HG03460 (cell line): ENCODE results near the gene DUSP28.
"Not testable (repeated sequence)": the region's sequence is repeated elsewhere in the genome, so short reads cannot be mapped to it uniquely, and the experiment has no call there.

Source experiments
- ATAC-seq: cut with Tn5 transposase; IDR thresholded peaks from one replicate; pipeline ENCODE4 v1.9.1; 2021; ENCODE audit not compliant: unreplicated experiment

DUSP28 gene

DNA sequence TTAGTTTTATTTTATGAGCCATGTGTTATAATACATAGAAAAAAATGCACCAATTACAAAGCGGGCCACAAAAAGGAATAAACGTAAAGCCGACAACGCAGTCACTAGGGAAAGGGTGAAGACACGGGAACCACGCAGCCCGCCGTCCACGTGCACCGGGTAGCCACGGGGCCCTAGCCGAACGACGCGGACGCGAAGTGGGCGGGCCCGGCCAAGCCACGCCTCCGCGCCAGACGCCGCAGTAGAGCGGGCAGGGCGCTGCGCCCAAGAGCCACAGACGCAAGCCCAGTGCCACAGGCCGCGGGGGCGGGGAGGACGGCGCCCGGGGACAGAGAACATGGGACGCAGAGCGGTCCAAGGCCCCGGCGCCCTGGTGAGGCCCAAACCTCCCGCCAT, at the start of gene DUSP28:
Gene DUSP28 (plus strand): TSS at position 274 of the 396 bp plus-strand sequence. CDS start 328 bp downstream, outside the sequence.
- peak; percentile 57 for ATAC-seq

- ATAC-seq, result no peak
These were observed 49.5 kb upstream of the DUSP28 start for GRCh38 chr2:240510513-240511210.

DNA sequence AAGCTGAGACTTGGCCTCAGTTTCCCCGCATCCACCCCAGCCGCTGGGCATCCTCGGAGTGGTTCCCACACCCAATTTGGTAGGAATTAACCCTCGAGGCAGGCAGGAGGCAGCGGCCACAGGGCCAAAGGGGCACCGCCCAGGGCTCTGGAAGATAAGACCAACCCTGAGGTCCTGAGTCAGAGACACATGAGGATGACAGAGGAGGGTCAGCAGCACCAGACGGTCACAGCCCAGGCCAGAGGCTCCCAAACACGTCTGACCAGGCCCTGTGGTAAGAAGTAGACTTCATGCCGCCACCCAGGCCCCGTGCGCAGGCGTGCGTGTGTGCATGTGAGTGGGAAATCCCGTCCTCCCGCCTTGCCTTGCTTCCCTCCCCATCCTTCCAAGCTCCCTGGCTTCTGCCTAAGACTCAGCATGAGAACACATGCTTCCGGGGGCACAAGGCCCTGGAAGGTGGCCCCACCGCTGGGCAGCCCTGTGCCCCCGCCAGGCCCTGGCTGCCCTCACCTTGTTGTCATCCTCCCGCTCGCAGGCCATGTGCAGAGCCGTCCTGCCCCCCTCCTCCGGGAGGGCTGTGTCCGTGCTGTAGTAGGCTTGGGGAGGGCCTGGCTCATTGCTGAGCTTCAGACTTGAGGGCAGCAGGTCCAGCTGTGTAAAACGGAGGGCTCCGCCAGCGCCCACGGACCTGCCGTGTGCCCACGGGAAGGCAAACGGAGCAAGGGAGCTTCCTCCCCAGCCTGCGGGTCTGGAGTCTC, 48.6 kb upstream of the DUSP28 start:
- no peak for ATAC-seq

DNA sequence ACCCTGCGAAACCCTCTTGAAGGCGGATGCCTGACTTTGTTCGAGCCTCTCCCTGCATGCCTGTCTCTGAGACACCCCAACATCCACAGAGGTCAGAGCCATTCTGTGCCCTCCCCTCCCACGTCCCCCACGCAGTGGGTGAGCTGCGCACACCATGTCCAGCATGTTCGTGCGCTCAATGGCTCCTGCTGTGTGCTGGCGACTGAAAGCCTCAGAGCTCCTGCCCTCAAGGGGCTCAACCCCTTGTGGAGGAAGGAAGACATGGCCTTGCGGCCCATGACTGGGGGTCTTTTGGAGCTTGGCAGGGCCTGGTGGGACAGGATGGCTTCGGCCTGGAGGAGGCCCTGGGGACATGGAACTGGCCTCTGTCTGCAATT, 48.1 kb upstream of the DUSP28 start:
- no peak for ATAC-seq

- no peak for ATAC-seq
These were observed 47.3 kb upstream of the DUSP28 start for GRCh38 chr2:240512666-240513535.

- peak; percentile 86 for ATAC-seq
These were observed 46.4 kb upstream of the DUSP28 start for GRCh38 chr2:240513549-240514287.

GRCh38 chr2:240514631-240515030, 45.5 kb upstream of the DUSP28 start:
- peak; percentile 12 for ATAC-seq

- ATAC-seq, result no peak
These were observed 42.8 kb upstream of the DUSP28 start for GRCh38 chr2:240517342-240517741.

DNA sequence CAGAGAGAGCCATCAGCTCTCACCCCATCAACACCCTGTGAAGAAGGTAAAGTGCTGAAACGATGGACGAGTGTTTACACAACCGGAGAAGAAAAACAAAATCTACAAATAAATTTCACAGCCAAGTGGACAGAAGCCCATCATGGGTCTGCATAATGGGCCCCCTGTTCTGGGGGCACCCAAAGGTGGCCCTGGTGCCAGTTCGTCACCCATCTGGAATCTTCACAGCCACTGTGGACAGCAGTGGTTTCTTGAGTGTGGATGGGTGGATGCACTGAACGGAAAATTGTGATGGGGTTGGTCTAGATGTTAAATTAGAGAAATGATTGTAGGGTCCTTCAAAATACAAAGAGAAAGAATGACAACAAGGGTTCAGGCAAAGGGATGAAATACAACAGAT, 41.2 kb upstream of the DUSP28 start:
- ATAC-seq, result no peak

DNA sequence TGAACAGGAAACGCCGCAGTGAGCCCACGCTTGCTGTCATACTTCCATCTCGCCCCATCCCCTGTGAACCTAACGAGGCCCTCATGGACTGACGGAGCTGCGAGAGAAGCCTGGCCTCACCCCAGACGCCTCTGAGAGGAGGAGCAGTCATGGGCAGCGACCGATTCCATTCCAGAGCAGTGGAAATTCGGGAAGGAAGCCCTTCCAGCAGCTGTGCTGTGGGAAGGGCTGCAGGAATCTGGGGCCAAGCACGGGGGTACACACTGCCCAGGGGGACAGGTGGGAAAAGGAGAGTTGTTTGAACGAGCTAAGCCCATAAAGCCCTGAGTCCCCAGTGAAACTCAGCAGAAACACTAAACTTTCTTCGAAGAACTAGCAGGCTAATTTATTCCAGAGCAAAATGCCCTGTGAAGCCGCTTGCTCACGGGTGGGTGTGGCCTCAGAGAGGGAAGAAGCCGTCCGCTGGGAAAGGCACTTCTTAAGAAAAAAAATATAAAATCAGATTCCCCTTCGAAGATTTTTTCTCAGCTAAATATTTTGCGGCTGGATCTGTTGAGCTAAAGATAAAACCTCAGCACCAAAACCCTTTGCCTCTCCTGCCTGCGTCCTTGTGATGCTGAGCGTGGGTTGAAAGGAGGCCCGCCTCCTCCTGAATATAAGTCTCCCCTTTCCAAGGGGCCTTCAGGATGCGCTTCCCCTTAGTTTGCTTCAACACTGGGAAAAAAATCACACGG, 40.6 kb upstream of the DUSP28 start:
- no peak for ATAC-seq

DNA sequence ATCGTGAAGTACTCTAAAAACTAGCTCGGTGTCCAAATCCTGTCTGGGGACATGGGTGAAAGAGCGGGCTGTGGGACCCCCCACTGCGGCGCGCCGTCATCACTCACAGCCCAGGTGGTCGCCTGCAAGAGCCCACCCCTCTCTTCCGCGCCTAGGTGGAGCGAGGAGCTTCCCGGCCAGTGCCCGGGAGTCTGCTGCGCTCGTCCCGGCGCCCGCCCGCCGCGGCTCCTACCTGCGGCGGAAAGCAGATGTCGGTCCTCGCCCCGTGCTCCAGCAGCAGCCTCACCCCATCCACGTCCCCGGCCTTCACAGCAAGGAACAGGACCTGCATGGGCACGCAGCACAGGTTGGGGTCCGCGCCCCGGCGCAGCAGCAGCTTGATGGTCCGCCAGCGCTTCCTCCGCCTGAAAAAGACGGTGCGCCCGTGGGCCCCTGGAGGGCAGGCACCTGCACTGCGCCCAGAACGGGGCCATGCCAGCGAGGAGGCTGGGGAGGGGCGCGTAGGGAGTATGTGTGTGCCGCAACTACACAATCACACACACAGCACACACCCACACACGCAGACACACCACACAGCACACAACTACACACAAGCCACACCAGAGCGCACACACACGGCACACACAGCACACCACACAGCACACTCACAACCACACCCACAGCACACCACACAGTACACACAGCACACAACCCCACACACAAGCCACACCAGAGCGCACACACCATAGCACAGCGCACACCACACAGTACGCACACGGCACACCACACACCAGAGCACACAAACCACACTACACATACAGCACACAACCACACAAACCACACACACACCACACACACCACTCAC, 39.8 kb upstream of the DUSP28 start:
- no peak for ATAC-seq

DNA sequence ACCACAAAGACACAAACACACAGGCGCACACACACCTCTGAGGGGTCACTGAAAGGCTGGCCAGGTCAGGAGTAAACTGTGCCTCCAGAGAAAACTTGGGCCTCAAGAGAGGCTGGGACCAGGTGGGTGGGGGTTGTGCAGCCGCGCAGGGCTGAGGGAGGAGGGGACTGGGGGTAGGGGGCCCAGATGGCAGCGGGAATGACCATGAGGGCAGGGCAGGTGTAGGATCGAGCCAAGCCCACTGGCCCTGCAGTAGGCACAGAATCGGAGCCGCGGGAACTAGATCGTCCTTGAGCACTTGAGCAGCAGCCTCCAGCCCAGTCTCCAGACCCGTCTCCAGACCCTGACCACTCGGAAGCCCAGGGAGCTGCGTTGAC, 39.2 kb upstream of the DUSP28 start:
- ATAC-seq, result no peak

DNA sequence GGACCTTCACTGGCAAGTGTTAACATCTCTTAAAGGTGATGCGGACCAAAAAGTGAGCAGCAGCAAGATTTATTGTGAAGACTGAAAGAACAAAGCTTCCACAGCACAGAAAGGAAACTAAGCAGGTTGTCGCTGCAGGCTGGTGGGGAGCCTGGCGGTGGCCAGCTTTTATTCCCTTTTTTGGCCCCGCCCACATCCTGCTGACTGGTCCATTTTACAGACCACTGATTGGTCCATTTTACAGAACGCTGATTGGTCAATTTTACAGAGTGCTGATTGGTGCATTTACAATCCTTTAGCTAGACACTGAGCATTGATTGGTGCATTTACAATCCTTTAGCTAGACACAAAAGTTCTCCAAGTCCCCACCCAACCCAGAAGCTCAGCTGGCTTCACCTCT, 38.3 kb upstream of the DUSP28 start:
- not testable (repeated sequence) for ATAC-seq

DNA sequence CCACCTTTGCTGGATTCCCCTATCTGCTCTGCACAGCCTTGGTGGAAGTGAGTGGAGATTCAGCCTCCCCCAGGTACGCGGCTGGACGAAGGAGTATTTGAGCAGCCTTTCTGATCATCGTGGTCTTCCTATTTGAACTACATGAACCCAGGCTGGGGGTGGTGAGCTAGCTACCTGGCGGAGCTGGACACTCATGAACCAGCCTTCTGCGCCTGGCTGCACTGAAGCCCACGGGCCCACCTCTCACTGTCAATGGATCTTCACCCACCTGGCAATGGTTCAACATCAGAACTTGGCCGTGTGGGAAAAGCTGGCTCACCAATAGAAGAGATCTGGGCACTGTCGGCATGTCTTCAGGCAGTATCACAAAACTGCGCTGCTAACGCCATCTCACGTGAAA, 37.8 kb upstream of the DUSP28 start:
- no peak for ATAC-seq

GRCh38 chr2:240523451-240524281, 36.5 kb upstream of the DUSP28 start:
- no peak for ATAC-seq

GRCh38 chr2:240524963-240525718, 35.0 kb upstream of the DUSP28 start:
- ATAC-seq, result no peak

DNA sequence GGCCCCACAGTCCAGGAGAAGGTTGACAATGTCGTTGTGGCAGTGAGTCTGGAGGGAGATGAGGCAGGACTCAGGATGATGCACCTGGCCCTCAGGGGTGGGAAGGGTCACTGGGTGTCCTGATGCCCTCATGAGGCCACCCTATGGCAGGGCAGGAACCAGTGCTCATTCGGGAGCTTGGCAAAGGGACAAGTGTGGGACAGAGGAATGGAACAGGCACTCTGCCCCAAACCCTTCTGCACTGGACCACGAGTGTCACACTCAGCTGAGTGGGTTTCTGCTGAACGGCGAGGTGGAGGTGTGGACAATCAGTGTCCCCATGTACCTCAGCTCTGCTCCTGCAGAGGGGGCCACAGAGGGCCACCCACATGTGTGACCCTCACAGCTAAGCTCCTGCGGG, 34.4 kb upstream of the DUSP28 start:
- no peak for ATAC-seq

DNA sequence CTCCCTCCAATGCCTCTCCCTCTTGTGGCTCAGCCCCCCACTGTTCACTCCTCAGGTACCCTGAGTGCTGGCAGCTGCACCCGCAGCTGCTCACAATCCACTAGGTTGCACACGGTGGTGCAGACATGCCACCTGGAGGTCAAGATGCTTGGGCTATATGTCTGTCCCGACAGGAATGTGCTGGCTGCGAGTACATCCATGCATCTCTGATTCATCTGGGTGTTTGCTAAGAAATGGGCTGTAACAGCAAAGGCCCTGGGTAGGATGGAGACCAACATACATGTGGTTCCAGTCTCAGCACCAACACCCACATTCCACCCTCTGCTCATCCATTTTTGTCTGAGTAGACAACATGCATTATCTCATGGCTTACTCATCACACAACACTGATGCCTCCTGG, 33.6 kb upstream of the DUSP28 start:
- ATAC-seq, result no peak
